HG03064 (cell line): ENCODE data around the gene EDIL3.
"Not testable (repeated sequence)": the region's sequence is repeated elsewhere in the genome, so short reads cannot be mapped to it uniquely, and the experiment has no call there.

ENCODE experiments used
- ATAC-seq: cut with Tn5 transposase; IDR thresholded peaks from one replicate; pipeline ENCODE4 v1.9.1; 2021; ENCODE audit warnings: low read depth; ENCODE audit not compliant: unreplicated experiment

Gene EDIL3

DNA sequence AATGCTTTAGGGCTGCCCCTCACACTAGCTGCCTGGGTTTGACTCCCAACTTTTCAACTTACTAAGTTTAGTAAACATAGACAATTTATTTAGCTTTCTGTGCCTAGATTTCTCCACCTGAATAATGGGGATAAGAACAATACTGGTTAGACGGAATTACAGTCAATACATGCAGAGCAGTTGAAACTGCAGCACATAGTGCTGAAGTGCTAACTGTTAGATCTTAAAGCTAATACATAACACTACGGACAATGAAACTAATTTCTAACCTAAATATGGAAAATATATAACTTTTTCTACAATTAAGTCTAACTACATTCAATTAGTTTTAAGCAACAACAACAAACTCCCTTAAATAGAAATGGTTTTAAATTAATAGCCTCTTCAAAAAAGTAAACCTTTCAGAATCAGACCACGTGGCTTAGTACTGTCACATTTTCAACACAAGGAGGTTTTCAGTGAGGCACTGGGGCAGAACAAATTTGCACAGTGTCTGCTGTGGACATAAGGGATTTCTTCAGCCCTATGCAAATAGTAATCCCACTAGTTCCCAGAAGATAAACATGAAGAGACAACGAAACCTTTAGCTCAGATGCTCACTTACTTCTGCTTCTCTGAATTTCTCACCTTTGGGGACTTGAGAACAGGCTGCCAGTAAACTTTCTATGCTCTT lies 293.4 kb downstream of the EDIL3 start:
- ATAC-seq, result no peak

DNA sequence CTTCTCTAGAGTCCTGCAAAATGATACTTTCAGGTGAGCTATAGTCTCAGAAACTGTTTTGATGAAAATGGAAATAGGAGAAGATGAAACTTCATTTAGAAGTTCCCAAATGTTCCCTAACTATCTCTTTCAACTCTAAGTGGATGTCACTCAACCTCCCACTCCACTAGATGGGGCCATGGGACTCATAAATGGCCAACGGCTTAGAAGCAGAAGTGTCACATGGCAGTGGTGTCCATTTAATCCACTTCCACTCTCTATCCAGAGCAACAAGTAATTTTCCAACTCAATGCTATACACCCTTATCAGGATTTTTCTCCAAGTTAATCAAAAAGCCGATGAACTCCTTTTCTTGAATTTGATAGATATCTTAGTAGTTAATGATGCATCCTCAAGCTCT lies 295.7 kb downstream of the EDIL3 start:
- no peak for ATAC-seq

DNA sequence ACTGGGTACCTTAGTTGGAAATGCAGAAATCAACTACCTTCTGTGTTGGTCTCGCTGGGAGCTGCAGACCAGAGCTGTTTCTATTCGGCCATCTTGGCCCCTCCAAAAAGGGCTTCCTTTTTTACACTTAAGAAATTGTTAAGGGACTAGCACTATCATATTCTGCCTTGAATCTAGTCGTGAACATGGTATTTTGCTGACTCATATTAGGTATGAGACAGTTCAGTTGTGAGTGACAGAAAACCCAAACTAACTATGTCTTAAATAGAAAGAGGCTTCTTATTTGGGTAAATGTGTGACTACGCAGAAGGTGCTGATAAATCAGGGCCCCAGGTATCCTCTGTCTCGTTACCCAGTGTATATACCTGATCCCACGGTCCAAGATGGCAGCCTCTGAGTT lies 298.2 kb downstream of the EDIL3 start:
- ATAC-seq, result no peak

DNA sequence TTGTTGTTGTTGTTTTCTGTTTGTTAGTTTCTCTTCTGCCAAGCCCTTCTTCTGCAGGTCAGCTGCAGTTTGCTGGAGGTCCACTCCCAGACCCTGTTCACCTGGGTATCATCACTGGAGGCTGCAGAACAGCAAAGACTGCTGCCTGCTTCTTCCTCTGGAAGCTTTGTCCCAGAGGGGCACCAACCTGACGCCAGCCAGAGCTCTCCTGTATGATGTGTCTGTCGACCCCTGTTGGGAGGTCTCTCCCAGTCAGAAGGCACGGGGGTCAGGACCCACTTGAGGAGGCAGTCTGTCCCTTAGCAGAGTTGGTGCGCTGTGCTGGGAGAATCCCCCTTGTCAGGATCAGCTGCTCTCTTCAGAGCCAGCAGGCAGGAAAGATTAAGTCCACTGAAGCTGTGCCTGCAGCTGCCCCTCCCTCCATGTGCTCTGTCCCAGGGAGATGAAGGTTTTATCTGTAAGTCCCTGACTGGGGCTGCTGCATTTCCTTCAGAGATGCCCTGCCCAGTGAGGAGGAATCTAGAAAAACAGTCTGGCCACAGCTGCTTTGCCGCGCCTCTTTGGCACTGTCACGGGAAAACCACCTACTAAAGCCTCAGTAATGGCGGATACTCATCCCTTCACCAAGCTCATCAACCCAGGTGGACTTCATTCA lies 299.2 kb downstream of the EDIL3 start:
- ATAC-seq, result no peak

DNA sequence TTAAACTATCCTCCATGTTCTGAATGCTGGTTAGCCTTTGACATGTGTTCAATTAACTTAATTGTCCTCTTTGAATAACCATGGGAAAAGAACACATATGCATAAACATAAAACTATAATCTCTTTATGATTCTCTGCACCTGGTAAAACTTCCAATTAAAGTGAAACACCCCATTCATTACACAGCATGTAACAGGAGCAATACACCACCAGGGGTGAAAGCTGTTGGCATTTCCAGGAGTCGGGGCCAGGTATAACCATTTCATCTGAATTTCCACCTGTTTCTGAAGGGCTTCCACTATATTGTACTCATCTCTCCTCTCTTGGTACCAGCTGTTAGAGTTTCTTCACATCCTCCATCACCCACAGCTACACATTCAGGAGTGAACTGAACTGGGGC lies 303.8 kb downstream of the EDIL3 start:
- no peak for ATAC-seq

DNA sequence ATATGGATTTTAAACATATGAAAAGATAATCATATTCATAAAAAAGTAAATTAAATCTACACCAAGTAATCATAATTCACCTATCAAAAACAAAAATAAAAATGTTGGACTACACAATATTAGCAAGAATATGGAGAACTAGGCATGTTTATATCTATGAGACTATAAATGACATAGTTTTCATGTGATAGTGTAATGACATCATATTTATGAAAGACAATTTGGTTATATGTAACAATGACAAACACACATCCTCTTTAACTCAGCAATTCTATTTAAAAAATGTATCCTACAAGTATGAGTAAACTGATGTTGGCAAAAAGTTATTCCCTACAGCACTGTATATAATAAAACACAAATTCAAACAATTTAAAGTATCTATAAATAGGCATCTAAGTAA lies 312.3 kb downstream of the EDIL3 start:
- ATAC-seq, result no peak

DNA sequence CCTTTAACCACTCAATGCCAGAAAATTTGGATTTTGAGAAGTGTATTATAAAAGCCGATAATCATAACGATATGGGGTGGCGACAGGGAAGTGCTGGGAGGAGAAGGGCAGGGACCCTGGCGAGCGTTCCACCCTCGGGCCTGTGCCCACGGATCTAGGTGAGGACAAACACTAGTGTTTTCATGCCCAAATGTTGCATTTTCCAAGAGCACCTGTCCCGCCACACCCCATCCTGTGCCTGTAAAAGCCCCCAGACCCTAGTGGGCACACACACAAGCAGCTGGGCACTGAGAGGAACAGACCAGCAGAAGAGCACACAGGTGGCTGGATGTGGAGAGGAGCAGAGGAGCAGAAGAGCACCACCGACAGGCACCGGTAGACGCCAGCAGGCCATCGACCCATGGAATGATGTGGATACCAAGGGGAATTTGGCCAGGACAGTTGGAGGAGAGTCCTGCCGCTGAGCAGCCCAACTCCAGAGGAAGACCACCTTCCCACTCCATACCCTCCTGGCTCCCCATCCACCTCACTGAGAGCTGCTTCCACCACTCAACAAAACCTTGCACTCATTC lies 315.0 kb downstream of the EDIL3 start:
- no peak for ATAC-seq

DNA sequence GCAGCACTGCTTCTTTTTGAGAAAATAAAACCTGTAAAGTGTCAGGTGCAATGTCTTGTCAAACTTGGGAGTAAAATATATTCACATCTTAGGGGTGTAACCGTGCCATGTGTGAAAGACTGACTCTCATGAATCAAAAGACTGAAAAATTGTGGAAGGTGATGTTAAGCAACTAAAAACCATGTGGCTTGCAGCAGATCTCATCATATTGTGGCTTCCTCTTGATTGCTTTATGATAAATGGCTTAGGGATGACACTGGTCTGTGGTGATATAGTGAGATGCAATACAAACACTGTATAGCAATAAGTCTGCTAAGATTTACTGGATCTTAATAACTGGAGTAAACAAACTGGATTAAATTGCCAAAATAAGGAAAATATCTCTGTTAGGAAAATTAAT lies 321.6 kb downstream of the EDIL3 start:
- no peak for ATAC-seq

DNA sequence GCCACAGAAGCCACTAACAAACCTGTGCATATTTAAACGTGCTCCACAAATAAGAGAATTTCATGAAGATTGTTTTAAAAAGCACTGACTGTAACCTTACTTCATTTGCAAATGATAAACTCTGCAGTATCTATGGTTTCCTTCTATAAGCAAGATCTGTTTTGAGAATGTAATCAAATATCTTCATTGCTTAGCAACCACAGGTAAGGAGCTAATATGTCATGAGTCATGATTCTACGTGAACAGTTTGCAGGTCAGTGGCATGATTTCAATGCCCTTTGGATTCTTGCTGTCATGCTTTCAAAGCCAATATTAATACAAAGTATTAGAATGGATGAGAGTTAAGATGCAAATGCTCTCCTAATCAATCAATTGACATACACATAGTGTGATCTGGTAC lies 325.0 kb downstream of the EDIL3 start:
- no peak for ATAC-seq

DNA sequence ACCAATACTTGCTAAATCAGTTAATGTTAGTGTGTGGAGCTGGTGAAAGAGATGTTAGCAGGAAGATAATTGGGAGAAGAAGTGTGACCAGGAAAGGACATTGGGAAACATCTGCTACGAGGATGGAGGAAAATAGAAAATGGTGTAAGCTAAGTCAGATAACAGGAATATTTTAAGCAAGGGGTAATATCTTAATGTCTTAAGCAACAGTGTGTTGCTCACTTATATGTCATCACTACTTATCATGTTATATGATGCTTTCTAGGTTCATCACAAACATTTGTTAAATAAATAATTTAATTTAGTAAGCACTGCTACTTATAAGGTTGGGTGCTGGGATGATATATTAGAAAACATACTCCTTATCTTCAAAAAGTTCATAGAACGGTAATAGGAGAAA lies 326.1 kb downstream of the EDIL3 start:
- no peak for ATAC-seq

DNA sequence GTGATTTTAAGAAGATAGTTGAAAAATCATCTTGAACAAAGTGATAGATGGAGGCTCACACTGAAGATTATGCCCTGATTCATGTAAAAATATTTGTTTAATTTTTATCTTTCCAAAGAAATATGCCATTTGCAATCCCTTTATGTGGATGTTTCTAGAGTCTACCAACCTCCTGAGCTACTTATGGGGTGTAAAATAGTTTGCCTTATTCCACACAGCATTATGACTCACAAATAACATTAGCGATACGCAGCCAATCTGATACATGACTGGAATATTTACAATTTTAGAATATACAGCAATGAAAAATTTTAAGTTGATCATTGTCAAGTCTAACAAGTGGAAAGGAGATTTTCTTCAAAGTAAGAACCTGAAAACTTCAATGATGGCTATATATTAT lies 327.5 kb downstream of the EDIL3 start:
- no peak for ATAC-seq

DNA sequence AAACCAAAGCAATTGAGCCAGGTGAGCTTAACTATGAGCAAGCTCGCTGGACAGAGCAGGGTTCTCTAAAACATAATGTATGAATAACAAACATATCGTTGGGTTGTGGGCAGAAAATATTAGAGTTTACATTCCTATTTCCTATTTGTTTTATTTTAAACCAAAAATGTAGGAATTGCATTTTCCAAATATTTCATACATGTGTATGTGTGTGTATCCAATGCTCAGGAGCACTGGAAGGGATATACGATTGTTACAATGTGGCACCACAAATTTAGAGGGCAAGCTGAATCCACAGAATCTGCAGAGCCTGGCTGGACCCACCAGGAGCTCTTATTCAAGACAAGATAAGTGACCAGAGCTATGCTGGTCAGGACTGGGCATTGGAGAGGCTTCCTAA lies 338.7 kb downstream of the EDIL3 start:
- ATAC-seq, result no peak

DNA sequence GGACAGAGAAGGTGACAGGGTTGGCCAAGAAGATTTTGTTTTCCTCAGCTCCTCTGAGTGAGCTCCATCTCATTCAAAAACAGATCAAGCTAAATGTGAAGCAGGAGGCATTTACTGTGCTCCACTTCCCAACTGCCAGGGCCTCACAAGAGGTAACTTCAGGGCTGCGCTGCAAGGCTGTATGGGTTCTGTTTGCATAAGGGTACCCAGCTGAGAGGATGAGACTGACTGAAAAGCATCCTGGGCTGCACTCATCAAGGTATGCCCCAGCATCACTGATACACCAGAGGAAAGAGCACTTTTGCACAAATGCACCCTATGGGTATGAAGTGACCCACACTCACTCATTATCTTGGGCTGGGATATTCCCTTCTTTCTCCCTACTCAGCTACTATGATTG lies 347.8 kb downstream of the EDIL3 start:
- no peak for ATAC-seq

DNA sequence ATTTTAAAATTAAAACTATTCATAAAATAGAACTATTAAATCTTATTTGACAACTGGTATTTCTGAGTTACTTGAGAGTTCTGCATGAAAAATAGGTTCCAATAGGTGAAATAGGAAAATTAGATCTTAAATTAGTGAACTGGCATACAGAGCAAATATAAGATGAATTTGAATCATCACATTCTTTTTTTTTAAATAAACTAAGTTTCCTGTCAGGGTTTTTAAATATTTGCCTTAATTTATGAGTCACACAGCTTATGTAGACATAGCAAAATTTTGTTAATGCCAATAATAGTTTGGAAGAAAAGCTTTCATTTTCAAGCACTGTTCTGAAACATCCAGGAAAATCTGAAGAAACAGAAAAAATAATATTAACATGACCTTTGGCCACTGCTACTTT lies 352.4 kb downstream of the EDIL3 start:
- ATAC-seq, result no peak

DNA sequence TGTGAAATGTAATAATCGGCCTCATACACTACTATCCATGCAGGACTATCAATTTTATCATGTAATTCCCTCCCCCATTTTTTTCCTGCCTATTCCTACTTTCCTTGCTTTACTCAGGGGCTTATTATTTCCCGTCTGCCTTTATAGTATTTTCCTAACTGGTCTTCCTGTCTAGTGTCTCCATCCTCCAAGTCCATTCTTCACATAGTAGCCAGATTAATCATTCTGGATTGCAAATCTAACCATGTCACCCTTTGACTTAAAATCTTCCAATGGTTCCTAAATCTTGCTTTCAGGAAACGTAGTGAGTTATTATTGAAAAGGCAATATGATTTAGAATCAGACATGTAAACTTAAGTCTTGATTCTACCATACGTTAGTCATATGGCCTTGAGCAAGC lies 356.6 kb downstream of the EDIL3 start:
- ATAC-seq, result no peak

DNA sequence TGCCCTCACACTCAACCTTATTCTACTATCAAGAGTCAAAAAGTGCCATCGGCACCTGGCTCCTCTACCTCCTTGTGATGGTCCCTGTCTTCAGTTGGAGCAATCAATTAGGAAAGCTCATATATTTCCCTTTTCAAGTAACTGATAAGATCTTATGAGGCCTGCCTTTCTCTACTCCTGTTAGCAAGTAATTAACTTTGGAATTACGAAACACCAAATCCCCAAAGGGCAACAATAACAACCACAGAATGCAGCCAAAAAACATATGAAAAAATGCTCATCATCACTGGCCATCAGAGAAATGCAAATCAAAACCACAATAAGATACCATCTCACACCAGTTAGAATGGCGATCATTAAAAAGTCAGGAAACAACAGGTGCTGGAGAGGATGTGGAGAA lies 366.2 kb downstream of the EDIL3 start:
- not testable (repeated sequence) for ATAC-seq

DNA sequence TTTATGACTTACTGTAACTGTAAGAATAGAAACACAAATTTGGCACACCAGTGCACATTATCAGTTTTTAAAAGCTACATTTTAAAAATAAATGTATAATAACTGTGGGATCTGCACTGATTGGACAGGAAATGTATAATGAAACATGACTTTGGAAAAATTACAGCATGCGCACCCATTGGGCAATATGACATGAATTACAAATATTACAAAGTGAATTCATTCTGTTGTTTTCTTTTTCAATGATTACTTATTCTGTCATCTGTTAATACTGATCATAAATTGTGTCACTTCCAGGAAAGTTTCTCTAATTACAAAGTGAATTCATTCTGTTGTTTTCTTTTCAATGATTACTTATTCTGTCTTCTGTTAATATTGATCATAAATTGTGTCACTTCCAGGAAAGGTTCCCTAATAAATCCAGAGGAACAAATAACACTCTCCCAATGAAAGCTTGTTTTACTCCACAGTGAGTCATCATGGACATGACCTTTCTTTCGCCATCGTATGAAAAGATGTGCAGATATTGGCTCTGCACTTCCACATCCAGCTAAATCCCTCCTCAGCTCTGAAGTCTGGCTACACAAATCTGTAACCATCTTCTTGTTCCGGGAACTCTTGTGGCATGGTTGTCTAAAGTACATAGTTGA lies 367.0 kb downstream of the EDIL3 start:
- ATAC-seq, result no peak

DNA sequence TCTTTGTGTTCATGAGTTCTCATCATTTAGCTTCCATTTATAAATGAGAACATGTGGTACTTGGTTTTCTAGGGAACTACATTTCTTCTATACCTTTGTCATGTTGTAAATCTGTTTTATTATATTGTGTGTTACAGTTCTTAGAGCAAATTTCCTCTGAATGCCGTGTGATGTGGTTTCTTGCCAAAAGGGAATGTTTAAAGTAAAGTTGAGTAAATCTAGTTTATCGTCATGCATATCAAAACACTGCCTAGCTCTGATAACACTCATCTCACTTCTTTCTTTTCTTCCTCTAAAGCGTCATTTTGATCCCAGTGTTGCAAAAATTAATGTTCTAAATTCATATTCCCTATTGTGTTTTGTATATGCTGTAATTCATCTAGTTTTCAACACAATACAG lies 368.6 kb downstream of the EDIL3 start:
- no peak for ATAC-seq

DNA sequence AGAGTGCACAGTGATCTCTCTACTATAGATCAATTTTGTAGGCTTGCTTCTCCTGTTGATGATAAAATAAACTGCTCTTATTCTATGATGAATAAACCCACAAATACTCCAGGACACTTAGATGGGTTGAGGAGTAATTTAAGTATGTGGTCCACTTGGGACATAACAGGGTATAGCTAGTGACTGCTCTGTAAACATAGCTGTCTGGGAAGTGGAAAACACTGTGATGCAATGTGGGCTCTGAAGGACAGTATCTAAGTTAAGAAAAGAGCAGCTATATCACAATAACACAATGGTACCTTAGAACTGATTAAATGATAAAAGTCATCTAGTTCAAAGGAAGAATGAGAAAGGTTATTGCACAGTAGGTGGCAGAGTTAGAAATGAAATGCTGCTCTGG lies 369.7 kb downstream of the EDIL3 start:
- ATAC-seq, result no peak

DNA sequence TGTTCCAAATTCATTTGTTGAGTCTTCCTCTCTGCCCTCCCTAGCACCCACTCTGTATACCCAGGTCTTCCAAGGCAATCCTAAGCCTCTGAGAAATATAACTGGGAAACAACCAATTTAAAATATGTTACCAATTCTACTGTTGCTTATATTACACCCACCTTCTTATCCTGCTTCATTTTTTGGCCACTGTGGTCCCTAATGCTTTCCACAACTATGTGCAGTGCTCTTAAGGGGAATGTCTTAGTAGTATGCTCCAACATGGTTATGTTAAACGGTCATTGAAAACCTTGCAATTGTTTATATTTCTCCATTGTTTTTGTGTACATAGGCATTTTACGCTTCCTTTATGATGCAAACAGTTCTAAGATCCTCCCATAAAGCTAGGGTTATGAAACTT lies 390.9 kb downstream of the EDIL3 start:
- ATAC-seq, result no peak

DNA sequence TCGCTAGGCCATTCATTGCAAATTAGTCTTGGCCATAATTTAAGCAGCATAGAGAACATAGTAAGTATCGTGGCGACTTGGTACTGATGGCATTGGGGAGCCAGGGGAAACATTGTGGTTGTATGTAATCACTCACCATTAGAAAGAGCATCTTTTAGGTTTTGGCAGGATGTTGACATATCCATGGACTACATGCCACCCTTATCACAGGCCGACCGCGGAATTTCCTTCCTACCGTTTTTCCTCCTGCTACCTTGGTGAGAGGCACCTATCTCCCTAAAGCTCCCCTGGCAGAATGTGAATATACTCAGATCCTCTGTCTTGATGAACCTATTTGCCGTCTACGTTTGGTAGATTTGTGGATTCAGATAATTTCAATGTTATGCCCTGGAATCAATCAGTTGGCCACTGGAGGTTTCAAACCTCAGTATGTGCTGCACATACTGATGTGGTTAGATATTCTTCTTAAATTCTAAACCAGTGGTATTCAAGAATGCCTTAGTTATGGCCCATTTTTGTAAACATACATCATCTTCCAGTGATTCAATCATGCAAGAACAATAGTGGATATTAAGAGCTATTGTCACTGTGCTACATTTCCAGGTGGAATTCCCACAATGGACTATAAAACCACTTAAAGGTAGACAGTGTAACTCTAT lies 393.0 kb downstream of the EDIL3 start:
- ATAC-seq, result no peak
